Activated CD8-positive, alpha-beta memory T cell treated with anti-CD3 and anti-CD28 coated beads for 1 hour (primary cell): Measurements from ENCODE around the gene ATL3.
"Not testable (repeated sequence)": the region's sequence is repeated elsewhere in the genome, so short reads cannot be mapped to it uniquely, and the experiment has no call there.

Experiments used
- DNase-seq, 2 donors: peaks; one replicate each; pipeline ENCODE4 v3.0.0-alpha.2; 2020; ENCODE audit warnings: low read depth in 1 of 2; ENCODE audit errors: extremely low read depth in 1 of 2

Gene ATL3

DNA sequence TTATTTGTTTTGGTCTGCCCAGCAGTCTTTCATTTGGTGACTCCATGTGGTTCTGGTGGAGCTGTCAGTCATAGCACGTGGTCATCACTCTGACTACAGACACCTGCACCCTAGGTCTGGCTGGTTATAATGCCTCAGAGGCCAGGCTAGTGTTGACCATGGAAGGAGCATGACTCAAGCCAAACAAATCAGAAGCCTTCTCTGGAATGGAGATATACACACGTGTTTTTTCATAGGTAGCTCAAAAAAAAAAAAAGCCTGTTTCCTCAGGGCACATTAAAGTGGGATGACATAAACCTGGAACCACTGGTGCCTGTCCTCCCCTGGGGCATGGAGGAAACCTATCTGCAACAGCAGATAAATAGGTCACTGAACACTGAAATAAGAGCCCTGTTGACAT, 48.9 kb downstream of the ATL3 start:
- no peak for DNase-seq

DNA sequence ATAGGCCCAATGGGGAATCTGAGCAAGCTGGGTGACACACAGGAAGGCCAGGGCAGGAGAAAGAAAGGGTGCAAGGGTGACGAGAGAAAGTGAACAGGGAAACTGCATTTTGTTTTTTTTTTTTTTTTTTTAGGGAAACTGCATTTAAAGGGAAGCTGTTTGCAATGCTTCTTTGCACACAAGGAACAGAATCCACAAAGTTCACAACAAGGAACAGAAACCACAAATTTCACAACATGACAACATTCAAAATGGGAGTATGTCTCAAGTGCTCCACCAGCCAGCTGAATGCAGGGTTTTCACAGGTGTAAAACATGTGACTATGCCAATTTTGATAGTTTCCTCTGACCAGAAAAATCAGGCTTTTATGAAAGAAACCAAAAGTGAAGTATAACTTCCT, 50.1 kb downstream of the ATL3 start:
- no peak for DNase-seq

DNA sequence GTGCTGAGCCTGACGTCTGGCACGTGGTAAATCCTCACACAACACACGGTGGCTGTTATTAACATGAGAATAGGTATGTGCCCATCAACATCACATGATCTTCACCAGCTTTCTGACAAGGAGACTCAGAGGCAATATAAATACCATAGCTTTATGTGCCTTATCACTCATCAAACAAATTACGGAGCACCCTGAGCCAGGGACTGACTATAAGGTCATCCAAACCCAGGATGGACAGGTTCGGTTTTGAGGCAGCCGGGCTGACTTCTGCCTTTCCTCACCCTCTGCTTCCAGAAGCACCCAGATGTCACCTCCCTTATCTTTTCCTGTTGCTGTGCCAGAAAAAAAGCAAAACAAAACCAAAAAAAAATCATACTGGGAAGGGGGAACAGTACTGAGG, 51.2 kb downstream of the ATL3 start:
- DNase-seq: no peak

DNA sequence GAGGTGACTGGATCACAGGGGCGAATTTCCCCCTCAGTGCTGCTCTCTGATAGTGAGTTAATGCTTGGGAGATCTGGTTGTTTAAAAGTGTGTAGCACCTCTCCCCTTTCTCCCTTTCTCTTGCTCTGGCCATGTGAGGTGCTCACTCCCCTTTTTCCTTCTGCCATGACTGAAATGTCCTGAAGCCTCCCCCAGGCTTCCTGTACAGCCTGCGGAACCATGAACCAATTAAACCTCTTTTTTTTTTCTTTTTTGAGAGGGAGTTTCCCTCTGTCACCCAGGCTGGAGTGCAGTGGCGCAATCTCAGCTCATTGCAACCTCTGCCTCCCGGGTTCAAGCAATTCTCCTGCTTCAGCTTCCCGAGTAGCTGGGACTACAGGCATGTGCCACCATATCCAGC, 53.5 kb downstream of the ATL3 start:
- not testable (repeated sequence) for DNase-seq

DNA sequence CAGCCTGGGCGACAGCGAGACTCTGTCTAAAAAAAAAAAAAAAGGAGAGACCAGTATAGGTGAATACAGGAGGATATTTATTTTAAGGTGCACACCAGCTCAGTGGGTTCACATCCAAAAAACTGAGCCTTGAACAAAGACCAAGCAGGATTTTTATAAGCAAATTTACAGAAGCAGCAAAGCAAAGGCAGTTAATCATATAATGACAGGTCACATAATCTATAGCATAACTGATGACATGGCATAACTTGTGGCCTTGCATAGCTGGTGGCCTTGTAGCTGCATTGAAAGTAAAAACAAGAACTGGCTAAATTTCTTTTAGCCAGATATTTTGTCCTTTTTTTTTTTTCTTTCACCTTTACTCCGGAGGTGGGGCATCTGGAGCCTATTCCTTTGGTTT, 54.2 kb downstream of the ATL3 start:
- DNase-seq: no peak

DNA sequence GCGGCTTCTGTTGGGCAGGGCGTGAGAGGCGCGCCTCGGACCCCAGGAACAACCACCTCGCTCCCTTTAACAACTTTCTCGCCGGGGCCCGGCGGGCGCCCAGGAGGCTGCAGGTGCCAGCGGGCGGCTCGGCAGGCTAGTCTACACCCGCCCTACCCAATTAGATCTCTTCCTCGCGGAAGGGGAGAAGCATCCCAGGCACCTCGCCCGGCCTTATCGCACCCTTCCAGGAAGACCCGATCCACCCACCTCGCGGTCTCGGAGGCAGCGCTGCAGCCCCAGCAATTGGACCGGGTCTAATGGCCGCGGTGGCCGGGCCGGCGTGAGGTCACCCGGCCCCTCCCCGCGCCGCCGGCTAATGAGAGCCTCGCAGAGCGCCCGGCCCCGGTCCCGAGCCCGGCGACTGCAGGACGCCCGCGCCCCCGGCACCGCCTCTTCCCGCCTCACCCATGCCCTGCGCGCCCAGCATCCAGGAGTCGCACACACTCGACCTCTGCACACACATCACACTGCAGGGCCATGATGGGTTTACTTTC, 57.0 kb downstream of the ATL3 start, which contains the start of gene PLAAT3:
Gene PLAAT3 (minus strand): TSS at position 298 of the 536 bp plus-strand sequence. CDS start 419 bp downstream, outside the sequence.
- DNase-seq: peak in 1 of 2 donors; percentile 14

DNA sequence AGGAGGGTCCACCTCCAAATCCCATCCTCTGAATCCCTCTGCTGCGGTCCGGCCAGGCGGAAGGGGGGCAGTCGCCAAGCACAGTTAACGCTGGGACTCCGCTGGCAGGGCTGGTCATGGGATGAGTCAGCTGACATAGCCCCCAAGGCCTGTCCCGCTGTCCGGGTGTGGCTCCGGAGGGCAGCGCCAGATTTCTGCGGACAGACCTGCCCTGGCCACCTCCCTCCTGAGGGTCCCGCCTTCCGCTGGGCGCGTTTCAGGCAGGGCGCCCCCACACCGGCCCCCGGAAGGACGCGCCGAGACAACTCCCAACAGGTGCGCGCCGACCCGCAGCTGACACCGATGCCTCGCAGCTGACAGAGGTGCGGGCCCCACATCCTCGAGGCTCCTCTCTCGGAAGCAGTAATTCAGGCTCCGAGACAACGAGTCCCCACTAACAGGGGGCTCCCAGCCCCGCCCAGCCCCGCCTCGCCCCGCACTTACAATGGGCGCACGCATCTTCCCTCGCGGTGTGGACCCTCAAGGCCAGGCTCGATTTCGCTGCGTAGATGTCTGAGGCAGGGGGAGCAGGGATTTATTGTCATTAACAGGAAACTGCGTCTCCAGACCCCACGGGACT, 57.5 kb downstream of the ATL3 start:
- peak in 1 of 2 donors; percentile 14 for DNase-seq

DNA sequence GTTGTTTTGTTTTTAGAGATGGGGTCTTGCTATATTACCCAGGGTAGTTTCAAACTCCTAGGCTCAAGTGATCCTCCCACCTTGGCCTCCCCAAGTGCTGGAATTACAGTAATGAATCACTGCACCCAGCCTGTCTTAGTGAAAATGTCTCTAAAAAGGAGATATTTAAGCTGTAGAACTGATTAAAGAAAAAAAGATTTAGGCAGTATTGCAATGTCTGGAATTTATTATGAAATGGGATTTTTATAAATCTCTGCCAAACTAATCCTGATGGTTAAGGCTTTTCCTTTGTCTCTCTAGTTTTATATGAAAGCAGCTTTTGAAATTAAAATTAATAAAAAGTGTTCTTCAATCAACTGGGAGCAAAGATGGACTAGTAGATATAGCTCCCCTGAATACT, 59.0 kb downstream of the ATL3 start:
- no peak for DNase-seq

DNA sequence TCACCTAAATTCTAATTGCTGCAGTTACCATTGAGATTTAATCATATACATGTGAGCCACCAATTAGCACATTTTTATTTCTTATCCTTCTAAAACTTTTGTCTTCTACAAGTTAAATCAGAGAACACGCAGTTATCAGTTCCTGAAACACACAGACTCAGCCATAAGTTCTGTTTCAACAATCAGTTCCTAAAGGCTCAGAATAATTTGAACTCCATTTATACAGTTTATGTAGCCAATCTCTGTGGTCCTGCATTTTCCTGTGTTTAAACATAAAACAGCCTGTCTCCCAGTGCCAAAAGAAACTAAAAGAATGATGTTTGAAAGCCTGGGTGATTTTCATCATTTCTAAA, 59.8 kb downstream of the ATL3 start:
- DNase-seq: no peak

DNA sequence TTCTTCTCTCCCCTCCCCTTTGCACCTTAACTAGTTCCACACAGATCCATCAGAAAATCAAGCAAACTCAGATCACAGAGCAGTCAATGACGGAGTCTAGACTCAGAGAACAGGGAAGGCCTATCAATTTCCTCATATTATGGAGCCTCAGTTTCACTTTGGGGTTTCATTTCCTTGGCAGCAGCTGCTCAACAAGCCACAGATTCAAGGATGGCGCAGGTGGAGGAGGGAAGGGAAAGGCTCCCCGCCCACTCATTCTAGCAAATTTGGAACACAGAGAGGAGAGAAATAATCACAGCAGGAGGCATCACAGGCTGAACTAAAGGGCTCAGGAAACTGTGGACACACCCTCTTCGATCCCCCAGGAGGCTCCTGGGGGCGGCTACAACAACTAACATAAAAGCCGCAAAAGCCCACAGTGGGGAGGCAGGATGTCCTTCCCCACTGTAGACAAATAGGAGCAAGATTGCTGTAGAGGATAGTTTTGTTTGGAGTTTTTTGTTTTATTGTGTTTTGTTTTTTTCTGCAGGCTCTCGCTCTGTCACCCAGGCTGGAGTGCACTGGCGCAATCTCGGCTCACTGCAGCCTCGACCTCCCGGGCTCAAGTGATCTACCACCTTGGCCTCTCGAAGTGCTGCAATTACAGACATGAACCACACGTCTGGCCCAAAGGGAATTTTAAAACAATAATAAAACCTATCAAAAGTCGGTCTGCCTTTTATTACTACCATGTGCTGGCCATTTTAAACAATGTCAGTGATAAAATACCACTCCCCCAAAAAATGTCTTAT, 60.4 kb downstream of the ATL3 start:
- no peak for DNase-seq

DNA sequence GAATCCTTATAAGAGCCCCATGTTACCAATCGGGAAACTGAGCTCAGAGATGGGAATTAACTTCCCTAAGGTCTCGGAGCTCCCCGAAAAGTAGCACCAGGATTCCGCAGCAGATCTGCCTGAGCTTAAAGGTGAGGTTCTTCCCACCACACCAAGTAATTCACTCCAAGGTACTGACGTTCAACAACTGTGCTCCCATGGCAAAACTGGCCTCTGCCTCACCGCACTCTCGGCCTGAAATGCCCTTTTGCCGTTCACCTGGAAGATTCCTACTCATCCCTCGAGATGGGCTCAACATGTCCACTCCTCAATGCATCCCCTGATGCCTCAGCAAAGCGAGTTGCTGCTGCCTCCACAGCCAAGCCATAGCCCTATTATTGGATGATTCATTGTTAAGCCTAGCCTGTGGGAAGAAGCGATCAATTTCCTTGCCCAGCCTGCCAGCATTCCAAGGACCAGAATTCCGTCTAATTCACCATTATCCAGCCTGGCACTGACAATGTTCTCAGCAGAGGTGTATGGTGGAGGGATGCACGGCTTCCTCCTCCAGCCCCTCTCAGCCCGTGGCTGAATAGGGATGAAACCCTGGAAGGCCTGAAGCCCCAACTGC, 61.1 kb downstream of the ATL3 start:
- no peak for DNase-seq

DNA sequence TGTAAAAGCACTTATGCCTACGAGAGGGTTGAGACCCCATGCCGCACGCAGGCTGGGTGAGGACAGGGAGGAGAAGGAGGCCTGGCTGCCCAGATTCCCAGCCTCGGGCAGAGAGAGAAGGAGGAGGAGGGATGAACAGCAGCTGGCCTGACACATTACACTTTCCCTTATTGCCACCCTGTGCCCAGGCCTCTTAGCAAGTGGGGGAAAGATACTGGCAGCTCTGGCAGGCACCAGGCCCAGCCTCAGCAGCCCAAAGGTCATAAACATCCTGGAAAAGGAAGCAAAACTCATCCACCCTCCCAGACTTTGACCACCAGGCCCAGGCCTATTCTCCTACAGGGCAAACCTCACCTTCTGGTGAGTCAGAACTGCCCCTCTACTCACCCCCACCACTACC, 61.6 kb downstream of the ATL3 start:
- no peak for DNase-seq

DNA sequence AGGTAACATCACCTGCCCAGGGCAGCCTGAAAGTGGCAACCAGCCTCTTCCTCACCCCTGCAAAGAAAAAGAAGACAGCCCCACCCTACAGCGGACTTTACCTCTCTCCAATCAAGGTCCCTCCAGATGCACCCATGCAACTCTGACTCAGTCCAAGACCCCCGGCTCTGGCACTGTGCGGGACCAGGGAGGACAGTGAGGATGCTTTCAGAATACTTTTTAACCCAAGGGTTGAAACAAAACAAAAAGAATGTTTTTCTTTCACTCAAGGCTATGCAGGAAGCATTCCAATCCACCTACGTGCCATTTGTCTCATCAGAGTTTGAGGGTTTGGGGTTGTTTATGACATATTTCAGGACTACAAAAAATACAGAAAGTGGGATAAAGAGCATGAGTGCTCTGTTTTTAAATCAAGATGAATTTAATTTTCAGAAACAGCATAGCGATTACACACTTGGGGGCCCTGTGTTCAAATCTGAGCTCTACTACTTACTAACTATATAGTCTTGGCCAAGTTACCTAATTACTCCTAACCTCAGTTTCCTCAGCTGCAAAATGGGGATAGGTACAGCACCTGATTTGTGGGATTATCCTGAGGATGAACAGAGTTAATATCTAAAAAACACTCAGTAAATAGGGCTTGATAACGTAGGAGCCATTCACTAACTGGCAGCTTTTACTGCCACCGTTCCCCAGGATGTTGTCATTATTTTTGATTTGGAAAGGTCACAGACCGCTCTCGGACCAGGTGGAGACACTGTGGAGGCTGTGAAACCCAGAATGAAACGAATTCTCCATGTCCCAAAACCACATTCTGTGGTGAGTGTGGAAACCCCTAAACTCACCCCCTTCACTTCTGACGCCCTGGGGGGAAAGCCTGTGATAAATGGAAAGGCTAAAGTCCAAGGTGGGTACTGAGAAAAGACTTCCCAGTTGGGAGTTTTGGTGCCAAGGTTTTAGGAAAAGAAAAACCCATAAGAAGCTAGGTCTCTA, 62.5 kb downstream of the ATL3 start:
- no peak for DNase-seq

DNA sequence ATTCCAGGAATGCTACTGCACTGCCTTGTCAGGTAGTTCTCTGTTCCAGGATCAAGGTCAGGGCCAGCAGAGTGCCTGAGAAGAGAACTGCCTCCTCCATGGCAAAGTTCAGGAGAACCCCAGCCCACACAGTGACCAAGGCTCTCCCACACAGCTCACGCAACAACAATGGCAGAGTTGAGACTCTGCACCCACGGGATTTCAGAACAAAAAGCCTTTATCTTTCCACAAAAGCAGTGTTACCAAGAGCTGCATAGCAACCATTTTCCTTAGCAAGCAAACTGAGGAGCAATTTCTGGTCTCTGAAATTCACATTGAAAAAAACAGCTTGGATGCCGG, 68.0 kb downstream of the ATL3 start:
- no peak for DNase-seq

DNA sequence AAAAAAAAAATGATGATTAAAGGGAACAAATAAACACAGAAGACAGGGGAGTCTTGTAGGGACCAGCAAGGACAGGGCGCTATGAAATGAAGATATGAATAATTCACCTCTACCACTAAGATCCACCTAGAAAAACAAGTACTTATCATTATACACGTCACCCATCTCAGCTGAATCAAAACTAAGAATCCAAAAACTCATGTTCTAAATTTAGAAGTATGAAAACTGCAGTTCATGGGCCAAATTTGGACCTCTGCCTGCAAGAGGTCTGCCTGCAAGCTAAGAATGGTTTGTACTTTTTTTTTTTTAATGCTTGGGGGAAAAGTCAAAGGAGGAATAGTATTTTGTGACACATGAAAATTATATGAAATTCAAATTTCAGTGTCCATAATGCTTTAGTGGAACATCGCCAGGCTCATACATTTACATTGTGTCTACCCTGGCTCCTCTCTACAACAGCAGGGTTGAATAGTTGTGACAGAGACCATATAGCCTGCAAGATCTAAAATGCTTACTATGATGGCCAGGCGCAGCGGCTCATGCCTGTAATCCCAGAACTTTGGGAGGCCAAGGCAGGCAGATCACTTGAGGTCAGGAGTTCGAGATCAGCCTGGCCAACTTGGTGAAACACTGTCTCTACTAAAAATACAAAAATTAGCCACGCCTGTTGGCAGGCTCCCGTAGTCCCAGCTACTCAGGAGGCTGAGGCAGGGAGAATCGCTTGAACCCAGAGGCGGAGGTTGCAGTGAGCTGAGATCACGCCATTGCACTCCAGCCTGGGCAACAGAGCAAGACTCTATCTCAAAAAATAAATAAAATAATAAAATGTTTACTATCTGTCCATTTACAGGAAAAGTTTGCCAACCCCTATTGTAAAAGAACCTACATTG, 68.6 kb downstream of the ATL3 start:
- not testable (repeated sequence) for DNase-seq

DNA sequence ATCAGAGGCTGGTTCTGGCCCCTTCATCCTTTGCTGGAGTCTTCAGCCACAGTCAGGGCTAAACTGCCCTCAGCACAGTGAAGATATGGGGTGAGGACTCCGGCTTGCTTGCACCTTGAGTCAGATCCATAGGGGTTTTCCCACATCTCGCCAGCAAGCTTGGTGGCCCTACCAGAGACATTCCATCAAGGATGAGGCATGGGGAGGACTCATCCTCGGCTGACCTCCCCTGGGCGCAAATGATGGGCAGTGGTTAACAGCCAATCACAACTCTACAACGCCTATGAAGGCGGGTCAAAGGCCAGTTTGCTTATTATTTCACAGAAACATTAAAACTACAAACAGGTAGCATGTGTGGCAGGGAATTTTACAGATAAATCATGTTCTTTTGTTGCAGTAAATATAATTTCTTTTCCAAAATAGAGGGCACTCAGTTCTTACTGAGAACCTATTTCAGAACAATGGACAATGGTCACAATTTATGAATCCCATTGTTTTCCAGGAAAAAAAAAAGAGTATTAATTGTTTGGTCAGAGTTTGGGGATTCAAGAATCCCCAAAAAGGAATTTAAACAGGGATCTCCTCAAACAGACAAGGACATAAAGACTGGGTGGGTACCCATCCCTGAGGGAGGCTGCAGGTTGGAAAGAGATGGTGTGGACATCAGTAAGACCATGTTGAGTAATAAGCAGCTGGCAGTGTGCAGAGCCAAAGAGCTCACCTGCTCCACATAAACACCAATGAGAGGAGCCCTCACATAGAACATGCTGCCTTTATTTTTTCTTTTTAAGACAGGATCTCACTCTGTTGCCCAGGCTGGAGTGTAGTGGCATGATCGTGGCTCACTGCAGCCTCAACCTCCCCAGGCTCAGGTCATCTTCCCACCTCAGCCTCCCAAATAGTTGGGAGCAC, 71.7 kb downstream of the ATL3 start:
- no peak for DNase-seq

DNA sequence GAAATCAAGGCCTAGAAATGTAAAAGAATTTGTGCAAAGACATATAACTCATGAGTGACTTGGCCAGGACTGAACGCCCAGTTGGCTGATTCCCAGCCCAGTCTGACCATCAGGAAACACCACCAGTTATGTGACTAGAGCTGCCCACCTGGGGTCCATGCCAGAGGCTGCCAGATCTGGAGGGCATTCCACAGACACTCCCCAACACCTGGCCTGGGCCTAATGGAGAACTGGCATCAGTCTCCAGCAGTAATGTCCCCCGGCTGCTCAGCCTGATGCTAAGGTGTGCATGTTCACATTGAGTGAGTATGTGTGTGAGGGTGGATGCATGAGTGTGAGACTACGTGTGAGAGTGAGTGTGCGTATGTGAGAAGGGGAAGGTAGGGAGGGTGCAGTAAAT, 72.6 kb downstream of the ATL3 start:
- DNase-seq: no peak

DNA sequence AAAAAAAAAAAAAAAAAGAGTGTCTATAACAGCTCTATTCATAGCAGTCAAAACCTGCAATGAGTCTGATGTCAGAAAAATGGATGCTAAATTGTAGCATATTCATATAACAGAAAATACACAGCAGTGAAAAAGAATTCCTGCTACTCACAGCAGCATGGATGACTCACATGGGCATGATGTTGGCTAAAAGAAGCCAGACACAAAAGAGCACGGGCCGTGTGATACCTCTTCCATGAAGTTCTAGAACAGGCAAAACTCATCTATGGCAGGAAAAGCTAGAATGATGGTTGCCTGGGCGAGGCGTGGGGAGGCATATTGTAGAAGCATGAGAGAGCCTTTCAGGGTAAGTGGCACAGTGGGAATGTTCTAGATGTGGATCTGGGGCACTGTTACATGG, 75.9 kb downstream of the ATL3 start:
- DNase-seq: no peak

DNA sequence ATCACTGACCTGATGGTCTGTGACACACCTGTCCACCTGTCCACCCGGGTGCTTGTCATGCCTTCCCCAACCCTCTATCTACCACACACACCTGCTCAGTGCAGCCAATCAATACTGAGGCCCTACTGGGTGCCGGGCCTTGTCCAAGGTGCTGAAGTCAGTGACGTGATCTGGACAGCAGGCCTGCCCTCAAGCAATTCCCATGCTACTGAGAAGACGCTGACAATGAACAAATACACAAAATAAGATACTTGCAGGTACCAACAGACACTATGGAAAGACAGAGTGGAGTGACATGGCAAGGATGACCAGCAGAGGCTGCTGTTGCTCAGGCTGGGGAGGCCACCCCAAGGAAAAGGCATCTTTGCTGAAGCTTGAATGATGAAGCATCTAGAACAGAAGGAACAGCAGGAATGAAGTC, 78.2 kb downstream of the ATL3 start:
- no peak for DNase-seq
